ENCODE measurements around the gene GSTM1. TPM values are rescaled to one million over a fixed set of nuclear protein-coding genes. Genes with fewer than 3 reads are reported as not detected.
"Not testable (repeated sequence)": the region's sequence is repeated elsewhere in the genome, so short reads cannot be mapped to it uniquely, and the experiment has no call there.

The GSTM1 gene
- total RNA-seq, 1 donor from 2014 or later: 37.3 TPM

DNA sequence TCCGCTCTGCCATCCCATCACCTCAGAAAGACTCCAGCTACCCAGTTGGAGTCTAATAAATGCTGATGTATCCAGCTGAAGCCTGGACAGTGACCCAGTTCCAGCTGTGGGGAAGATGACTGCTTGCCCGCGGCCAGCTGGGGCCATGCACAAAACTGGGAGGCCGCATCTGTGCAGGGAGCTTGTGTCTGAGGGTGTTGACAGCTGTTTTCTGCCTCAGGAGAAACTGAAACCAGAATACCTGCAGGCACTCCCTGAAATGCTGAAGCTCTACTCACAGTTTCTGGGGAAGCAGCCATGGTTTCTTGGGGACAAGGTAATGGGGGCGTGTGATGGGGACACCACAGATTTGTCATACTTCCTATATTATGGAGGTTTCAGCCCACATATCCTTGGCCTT, 16.6 kb upstream of the GSTM1 start:
- H3K27me3 Mint-ChIP-seq: no peaks in the 10 kb centered on the region
- TF ChIP-seq, protein P1, sequence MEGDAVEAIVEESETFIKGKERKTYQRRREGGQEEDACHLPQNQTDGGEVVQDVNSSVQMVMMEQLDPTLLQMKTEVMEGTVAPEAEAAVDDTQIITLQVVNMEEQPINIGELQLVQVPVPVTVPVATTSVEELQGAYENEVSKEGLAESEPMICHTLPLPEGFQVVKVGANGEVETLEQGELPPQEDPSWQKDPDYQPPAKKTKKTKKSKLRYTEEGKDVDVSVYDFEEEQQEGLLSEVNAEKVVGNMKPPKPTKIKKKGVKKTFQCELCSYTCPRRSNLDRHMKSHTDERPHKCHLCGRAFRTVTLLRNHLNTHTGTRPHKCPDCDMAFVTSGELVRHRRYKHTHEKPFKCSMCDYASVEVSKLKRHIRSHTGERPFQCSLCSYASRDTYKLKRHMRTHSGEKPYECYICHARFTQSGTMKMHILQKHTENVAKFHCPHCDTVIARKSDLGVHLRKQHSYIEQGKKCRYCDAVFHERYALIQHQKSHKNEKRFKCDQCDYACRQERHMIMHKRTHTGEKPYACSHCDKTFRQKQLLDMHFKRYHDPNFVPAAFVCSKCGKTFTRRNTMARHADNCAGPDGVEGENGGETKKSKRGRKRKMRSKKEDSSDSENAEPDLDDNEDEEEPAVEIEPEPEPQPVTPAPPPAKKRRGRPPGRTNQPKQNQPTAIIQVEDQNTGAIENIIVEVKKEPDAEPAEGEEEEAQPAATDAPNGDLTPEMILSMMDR (conservative IDR thresholded peaks at IDR 0.05): no peak
- H3K36me3 Mint-ChIP-seq: peaks cover 15% of the 10 kb centered on the region
- H3K4me1 Mint-ChIP-seq (ENCODE audit: unreplicated experiment): peaks cover 12% of the 10 kb centered on the region
- no peaks in the 10 kb centered on the region for H3K9me3 Mint-ChIP-seq
- no peak for DNase-seq (ENCODE audit: extremely low spot score, unreplicated experiment)
- no peak overlapping the region for H3K27ac Mint-ChIP-seq
- no peak overlapping the region for H3K4me3 Mint-ChIP-seq

DNA sequence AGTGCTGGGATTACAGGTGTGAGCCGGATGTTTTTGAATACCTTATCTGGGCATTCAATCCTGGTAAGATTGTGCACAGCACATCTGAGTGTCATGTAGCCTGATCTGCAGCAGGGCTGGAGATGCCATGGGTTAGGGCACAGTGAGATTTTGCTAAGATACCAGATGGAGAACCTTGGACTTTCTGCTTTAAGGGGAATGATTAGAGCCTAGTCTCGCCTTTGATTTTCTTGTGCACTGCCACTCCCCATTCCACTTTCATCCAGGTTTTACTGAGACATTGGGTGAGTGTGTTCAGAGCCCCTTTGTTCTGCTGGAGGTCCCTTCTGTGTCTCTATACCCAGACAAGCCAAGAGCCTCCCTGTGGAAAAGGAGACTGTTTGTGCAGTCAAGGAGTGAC, 13.8 kb upstream of the GSTM1 start:
- H3K4me3 Mint-ChIP-seq: not testable (repeated sequence)

DNA sequence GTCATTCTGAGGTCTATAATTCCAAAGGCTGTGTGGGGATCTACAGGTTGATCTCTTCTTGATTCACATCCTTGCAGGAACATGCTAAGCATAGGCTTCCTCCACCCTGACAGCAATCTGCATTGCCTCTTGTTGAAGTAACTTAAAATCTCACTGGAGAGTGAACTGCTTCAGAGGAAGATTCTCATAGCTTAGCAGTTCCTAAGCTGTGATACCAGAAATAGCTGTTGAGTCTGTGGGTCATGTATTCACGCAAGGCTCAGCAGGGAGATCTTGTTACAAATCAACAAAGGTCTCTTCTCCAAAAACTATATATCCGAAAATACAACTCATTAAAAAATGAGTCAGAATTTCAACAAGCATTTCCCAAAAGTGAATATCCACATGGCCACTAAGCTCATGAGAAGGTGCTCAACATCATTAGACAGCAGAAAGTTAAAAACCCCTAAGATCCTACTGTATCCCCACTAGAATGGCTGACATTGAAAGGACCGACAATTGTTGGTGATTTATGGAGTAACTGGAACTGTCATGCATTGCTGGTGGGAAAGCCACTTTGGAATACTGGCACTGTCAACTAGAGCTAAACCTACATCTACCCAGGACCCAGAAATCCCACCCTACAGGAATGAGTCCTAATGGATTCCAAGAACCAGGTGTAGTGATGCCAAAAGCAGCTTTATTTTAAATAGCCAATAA, 10.8 kb upstream of the GSTM1 start:
- not testable (repeated sequence) for H3K9me3 Mint-ChIP-seq; H3K27me3 Mint-ChIP-seq; H3K36me3 Mint-ChIP-seq; H3K4me3 Mint-ChIP-seq; H3K27ac Mint-ChIP-seq; DNase-seq (ENCODE audit: extremely low spot score, unreplicated experiment); H3K4me1 Mint-ChIP-seq (ENCODE audit: unreplicated experiment)

More for the DNA sequence above, 13.8 kb upstream of the GSTM1 start:
- H3K4me1 Mint-ChIP-seq (ENCODE audit: unreplicated experiment); H3K27me3 Mint-ChIP-seq; H3K9me3 Mint-ChIP-seq; H3K27ac Mint-ChIP-seq; DNase-seq (ENCODE audit: extremely low spot score, unreplicated experiment): not testable (repeated sequence)
- peaks cover 15% of the 10 kb centered on the region for H3K36me3 Mint-ChIP-seq

DNA sequence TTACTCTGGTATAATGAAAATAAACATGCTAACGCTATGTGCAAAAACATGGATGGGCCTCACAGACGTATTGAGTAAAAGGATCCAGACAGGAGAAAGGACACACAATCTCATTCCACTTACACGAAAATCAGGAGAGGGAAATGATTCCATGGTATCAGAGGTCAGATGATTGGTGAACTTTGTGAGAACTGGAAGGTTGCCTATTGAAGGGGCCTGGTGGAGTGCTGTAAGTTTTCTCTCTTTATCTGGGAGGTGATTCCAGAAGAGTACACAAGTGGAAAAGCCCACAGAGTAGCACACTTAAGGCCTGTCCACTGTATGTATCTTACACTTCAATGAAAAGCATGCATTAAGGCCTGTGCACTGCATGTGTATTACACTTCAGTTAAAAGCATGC, 10.2 kb upstream of the GSTM1 start:
- Mint-ChIP-seq H3K4me1 (ENCODE audit: unreplicated experiment) (no peaks in the 10 kb centered on the region), H3K27me3 (no peaks in the 10 kb centered on the region), H3K9me3 (no peaks in the 10 kb centered on the region), H3K4me3 (no peak overlapping the region), H3K36me3 (no peaks in the 10 kb centered on the region), H3K27ac (no peak overlapping the region)
- DNase-seq (ENCODE audit: extremely low spot score, unreplicated experiment): no peak
- TF ChIP-seq, protein P1 (conservative IDR thresholded peaks at IDR 0.05): no peak

DNA sequence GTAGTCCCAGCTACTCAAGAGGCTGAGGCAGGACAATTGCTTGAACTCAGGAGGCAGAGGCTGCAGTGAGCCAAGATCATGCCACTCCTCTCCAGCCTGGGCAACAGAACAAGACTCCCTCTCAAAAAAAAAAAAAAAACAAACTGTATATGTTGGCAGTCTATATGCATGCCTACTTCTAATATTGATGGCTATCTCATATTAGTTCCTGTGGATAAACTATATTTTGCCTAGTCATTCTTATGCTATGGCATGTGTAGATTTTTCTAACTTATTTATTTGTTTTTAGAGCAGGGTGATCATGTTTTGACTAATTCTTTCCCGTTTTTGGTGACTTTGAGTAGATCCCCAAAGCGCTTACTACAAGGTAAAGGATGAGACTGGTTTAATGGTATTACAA, 9.0 kb upstream of the GSTM1 start:
- not testable (repeated sequence) for H3K27me3 Mint-ChIP-seq; H3K4me3 Mint-ChIP-seq; H3K4me1 Mint-ChIP-seq (ENCODE audit: unreplicated experiment); H3K27ac Mint-ChIP-seq; H3K36me3 Mint-ChIP-seq; H3K9me3 Mint-ChIP-seq; DNase-seq (ENCODE audit: extremely low spot score, unreplicated experiment)

DNA sequence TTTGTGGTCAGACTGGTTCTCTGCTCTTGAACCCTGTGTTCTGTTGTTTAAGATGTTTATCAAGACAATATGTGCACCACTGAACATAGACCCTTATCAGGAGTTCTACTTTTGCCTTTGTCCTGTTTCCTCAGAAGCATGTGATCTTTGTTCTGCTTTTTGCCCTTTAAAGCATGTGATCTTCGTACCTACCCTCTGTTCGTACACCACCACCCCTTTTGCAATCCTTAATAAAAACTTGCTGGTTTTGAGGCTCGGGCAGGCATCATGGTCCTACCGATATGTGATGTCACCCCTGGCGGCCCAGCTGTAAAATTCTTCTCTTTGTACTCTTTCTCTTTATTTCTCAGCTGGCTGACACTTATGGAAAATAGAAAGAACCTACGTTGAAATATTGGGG, 2.8 kb upstream of the GSTM1 start:
- H3K4me3 Mint-ChIP-seq; DNase-seq (ENCODE audit: extremely low spot score, unreplicated experiment); H3K36me3 Mint-ChIP-seq; H3K4me1 Mint-ChIP-seq (ENCODE audit: unreplicated experiment); H3K27ac Mint-ChIP-seq; H3K9me3 Mint-ChIP-seq; H3K27me3 Mint-ChIP-seq: not testable (repeated sequence)

DNA sequence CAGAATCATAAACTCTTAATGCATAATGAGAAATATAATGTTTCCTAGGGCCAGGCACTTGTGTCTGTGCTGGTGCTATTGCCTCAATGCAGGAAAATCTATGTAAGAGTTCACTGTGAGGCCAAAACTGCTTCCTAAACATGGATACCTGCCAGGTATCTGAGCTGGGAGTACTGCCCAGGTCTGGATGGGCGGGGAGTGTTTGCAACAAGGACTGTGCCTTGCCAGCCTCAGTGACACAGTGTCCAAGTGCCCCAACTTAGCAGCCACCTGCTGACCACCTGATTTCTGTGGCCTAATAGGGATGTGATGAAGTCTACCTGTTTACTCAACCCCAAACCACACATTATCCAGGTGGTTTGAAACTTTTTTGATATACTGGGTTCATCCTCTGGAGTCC, 2.2 kb upstream of the GSTM1 start:
- not testable (repeated sequence) for H3K27me3 Mint-ChIP-seq; H3K4me1 Mint-ChIP-seq (ENCODE audit: unreplicated experiment); H3K36me3 Mint-ChIP-seq; H3K9me3 Mint-ChIP-seq; H3K4me3 Mint-ChIP-seq; DNase-seq (ENCODE audit: extremely low spot score, unreplicated experiment); H3K27ac Mint-ChIP-seq

DNA sequence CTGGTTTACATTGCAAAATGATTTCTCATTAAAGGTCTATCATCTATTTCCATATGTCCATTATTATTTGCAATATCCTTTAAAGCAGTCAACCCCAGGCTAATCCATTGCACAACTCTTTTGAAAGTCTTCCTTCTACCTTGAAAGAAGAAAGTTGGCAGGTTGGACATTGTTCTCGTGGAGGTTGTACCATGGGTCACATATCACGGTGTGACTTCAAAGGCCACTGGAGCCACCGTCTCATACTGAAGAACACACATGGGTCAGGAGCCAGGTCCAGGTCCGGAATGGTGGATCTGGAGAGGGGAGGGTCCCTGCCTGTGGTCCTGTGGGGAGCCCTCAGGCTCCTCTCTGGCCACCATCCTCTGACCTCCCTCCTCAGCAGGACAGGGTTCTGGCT, 1.7 kb upstream of the GSTM1 start:
- not testable (repeated sequence) for DNase-seq (ENCODE audit: extremely low spot score, unreplicated experiment); H3K27ac Mint-ChIP-seq; H3K36me3 Mint-ChIP-seq; H3K4me3 Mint-ChIP-seq; H3K4me1 Mint-ChIP-seq (ENCODE audit: unreplicated experiment); H3K27me3 Mint-ChIP-seq; H3K9me3 Mint-ChIP-seq

DNA sequence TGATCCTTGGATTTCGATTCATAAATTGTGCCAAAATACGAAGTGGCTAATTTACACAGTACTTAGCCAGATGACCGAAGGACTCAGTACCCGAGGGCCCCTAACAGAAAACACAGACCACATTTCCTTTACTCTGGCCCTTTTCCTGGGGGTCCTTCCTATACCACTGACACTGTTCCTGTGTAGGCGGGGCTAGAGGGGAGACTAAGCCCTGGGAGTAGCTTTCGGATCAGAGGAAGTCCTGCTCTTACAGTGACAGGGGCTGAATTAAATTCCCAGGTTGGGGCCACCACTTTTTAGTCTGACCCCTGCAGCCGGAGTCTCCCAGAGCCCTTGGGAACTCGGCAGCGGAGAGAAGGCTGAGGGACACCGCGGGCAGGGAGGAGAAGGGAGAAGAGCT, 508 bp upstream of the GSTM1 start:
- H3K4me3 Mint-ChIP-seq: peak overlapping the region; percentile 80
- H3K36me3 Mint-ChIP-seq; H3K9me3 Mint-ChIP-seq; H3K27me3 Mint-ChIP-seq; H3K4me1 Mint-ChIP-seq (ENCODE audit: unreplicated experiment); DNase-seq (ENCODE audit: extremely low spot score, unreplicated experiment): not testable (repeated sequence)
- peak overlapping the region; percentile 48 for H3K27ac Mint-ChIP-seq
